ENCODE data around the gene MOB2. TPM values are rescaled to one million over a fixed set of nuclear protein-coding genes. Genes with fewer than 3 reads are reported as not detected.

Gene MOB2
- total RNA-seq, 2 experiments from 2014 or later: 34.1 to 34.7 TPM

DNA sequence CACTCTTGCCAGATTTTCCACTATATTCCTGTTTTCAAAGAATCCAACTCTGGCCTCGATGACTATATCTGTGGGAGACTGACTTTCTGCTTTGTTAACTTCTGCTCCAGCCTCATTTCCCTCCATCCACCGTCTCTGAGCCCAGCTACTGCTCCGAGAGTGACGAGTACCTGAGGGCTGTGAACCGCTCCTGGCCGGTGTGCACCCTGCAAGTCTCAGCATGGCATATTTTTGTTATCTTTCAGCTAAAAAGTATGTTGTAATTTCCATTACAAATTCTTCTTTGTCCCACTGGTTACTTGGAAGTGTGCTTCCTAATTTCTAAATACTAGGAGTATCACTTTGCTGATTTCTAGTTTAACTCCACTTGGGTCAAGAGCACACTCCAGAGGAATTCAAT, 36.5 kb upstream of the MOB2 start:
- H3K4me3 Mint-ChIP-seq: no peak overlapping the region
- ATAC-seq (no peak), DNase-seq (no peak)
- CTCF ChIA-PET: no interaction called here
- no peaks in the 10 kb centered on the region for H3K27me3 Mint-ChIP-seq
- H3K27ac Mint-ChIP-seq: no peak overlapping the region
- H3K4me1 Mint-ChIP-seq: no peaks in the 10 kb centered on the region
- no peaks in the 10 kb centered on the region for H3K36me3 Mint-ChIP-seq
- no peaks in the 10 kb centered on the region for H3K9me3 Mint-ChIP-seq (ENCODE audit: low read depth)

DNA sequence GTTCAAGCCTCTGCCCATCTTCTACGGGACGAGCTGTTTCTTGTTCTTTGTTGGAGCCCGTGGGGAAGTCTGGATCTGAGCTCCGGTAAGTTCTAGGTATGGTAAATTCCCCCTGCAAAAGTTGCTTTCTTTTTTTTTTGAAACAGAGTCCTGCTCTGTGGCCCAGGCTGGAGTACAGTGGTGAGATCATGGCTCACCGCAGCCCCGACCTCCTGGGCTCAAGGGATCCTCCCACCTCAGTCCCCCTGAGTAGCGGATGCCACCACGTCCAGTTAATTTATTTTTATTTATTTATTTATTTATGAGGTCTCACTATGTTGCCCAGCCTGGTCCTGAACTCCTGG, 35.5 kb upstream of the MOB2 start:
- ATAC-seq (no peak), DNase-seq (no peak)
- Mint-ChIP-seq H3K4me3 (no peak overlapping the region), H3K4me1 (no peaks in the 10 kb centered on the region), H3K27me3 (no peaks in the 10 kb centered on the region), H3K9me3 (ENCODE audit: low read depth) (no peaks in the 10 kb centered on the region), H3K27ac (no peak overlapping the region), H3K36me3 (no peaks in the 10 kb centered on the region)
- CTCF ChIA-PET: no interaction called here

DNA sequence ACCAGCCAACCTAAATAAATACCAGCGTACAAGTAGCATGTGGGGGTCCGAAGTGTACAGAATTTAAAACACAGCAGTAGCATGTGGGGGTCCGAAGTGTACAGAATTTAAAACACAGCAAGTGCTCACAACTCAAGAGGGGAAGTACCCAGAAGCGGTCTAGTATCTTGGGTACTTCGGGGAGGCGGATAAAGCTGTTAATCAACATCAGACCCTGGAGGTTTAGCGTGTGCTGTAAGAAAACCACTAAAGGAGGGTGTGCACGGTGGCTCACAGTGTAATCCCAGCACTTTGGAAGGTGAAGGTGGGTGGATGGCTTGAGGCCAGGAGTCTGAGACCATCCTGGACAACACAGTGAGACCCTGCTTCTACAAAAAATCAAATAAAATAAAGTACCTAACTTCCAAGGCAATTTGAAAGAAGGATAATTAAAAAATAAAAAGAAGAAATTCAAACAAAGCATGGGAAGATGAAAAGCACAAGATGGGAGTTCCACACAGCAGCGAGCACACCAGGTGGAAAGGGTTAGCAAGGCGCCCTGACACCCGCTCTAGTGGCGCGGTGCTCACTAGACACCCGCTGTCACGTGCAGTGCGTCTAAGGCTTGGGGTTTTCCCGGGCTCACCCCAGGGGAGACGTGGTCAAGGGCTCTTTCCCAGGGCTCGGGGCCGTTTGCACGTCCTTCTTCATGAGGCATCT, 35.0 kb upstream of the MOB2 start:
- ATAC-seq (no peak), DNase-seq (no peak)
- H3K27me3 Mint-ChIP-seq: no peaks in the 10 kb centered on the region
- H3K4me1 Mint-ChIP-seq: no peaks in the 10 kb centered on the region
- H3K36me3 Mint-ChIP-seq: no peaks in the 10 kb centered on the region
- H3K27ac Mint-ChIP-seq: no peak overlapping the region
- no peaks in the 10 kb centered on the region for H3K9me3 Mint-ChIP-seq (ENCODE audit: low read depth)
- CTCF ChIA-PET: no interaction called here
- H3K4me3 Mint-ChIP-seq: no peak overlapping the region

DNA sequence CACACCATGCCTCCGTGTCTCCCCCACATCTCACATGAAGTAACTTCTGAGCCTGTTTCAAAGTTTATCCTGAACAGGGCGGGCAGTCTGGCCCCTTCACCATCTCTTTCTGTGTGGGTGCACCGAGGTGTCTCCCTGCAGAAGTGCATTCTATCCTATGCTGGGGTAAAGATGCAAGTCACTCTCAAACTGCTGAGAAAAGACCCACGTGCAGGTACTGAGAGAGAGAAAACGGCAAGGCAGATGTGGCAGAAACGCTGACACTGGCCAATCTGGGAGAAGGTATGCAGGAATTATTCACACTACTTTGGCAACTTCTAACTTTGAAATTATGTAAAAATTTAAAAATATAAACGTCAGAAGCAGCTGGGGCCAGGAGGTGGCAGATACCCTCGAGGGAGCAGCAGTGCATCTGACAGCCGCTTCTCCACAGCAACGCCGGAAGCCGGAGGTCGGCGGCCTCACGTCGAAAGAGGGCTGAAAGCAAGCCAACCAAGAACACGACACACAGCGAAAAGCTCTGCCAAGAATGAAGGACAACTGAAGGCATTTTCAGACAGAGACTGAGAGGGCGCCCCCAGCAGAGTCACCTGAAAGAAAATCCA, 34.2 kb upstream of the MOB2 start:
- Mint-ChIP-seq H3K4me3 (no peak overlapping the region), H3K27me3 (no peaks in the 10 kb centered on the region), H3K36me3 (no peaks in the 10 kb centered on the region), H3K4me1 (peaks cover 1% of the 10 kb centered on the region), H3K27ac (no peak overlapping the region), H3K9me3 (ENCODE audit: low read depth) (no peaks in the 10 kb centered on the region)
- DNase-seq (no peak), ATAC-seq (no peak)
- CTCF ChIA-PET: no interaction called here

DNA sequence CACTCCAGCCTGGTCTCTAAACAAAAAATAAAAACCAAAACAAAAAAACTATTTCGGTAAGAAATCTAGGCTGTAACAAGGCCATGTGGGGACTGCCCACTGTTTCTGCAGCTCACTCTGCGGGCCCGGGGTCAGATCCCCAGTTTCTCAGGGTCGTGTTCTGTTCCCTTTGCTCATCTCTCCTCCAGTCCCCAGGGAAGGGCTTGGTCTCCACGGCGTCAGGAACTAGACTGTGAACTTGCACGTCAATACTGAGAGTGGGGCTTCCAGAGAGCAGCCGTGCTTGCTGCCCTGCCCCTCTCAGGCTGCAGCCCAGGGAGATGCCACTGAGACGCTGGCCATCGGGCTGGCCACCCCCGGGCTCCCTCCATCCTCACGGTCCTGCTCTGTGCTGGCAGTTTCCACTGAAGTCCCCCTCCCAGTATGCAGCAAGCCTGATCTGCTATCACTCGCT, 33.7 kb upstream of the MOB2 start:
- Mint-ChIP-seq H3K9me3 (ENCODE audit: low read depth) (no peaks in the 10 kb centered on the region), H3K27me3 (no peaks in the 10 kb centered on the region), H3K4me1 (peaks cover 3% of the 10 kb centered on the region), H3K36me3 (no peaks in the 10 kb centered on the region), H3K4me3 (no peak overlapping the region), H3K27ac (no peak overlapping the region)
- ATAC-seq (no peak), DNase-seq (no peak)
- CTCF ChIA-PET: no interaction called here

DNA sequence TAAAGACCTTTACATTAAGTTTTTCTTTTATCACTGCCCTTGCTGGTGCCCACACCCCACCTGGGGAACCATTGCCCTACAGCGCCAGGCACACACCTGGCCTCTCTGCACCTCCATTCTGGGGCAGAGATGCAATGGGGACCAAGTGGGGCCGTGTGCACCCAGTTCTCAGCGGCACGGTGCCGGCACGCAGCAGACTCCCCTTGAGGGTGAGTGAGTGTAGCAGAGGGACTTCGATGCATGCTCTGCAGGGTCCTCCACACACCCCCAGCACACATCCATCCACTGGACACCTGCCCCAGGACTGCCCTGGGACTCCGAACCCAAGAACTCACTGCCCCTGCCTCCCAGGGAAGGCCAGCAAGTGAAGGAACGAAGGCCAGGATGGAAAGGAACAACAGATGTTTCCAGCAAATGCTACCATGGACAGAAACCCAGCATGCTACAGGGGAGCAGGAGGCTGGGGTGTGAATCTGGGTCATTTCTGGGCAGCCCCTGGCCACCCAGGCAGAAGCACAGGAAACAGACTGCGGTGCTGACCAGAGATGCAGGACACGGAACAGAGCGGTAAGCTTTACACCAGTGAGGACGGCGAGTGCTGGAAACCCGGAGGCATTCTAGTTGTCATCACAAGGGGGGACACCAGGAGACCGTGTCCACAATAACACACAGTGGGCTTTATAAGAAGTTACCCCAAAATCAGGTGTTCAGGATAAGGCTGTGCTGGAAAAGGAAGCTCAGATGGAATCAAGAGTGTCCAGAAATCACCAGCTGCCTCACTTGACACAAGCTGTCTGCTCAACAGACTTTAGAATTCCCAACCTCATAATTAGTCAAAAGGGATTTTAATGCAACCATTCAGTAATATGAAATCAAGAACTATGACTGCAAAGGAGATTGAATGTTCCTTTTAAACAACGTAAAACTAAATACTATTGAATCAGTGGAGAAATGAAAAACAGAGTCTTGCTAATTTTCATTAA, 32.7 kb upstream of the MOB2 start:
- Mint-ChIP-seq H3K9me3 (ENCODE audit: low read depth) (no peaks in the 10 kb centered on the region), H3K4me3 (no peak overlapping the region), H3K27me3 (no peaks in the 10 kb centered on the region), H3K36me3 (peaks cover under 1% of the 10 kb centered on the region), H3K27ac (no peak overlapping the region), H3K4me1 (peaks cover 4% of the 10 kb centered on the region)
- no peak for DNase-seq
- CTCF ChIA-PET: no interaction called here
- no peak for ATAC-seq

DNA sequence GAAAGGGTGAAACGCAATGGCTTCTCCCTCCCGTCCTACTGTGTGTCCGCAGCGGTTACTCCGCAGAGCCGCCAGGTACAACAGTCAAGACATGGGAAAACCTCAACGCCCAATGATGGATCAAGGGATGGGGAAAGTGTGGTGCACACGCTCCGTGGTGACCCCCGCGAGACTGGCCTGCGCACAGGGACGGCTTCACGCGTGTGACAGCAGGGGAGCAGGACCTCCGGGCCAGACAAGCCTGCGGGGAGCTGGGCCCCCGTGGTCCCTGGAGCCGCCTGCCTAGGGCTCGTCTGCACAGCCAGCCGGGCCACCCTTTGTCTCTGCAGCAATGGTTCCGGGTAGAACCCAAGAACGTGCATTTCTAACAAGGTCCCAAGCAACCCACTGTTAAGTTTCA, 31.7 kb upstream of the MOB2 start:
- H3K36me3 Mint-ChIP-seq: peaks cover 1% of the 10 kb centered on the region
- ATAC-seq (no peak), DNase-seq (no peak)
- no peak overlapping the region for H3K4me3 Mint-ChIP-seq
- no peaks in the 10 kb centered on the region for H3K27me3 Mint-ChIP-seq
- no peaks in the 10 kb centered on the region for H3K9me3 Mint-ChIP-seq (ENCODE audit: low read depth)
- CTCF ChIA-PET: no interaction called here
- no peak overlapping the region for H3K27ac Mint-ChIP-seq
- H3K4me1 Mint-ChIP-seq: peaks cover 8% of the 10 kb centered on the region

DNA sequence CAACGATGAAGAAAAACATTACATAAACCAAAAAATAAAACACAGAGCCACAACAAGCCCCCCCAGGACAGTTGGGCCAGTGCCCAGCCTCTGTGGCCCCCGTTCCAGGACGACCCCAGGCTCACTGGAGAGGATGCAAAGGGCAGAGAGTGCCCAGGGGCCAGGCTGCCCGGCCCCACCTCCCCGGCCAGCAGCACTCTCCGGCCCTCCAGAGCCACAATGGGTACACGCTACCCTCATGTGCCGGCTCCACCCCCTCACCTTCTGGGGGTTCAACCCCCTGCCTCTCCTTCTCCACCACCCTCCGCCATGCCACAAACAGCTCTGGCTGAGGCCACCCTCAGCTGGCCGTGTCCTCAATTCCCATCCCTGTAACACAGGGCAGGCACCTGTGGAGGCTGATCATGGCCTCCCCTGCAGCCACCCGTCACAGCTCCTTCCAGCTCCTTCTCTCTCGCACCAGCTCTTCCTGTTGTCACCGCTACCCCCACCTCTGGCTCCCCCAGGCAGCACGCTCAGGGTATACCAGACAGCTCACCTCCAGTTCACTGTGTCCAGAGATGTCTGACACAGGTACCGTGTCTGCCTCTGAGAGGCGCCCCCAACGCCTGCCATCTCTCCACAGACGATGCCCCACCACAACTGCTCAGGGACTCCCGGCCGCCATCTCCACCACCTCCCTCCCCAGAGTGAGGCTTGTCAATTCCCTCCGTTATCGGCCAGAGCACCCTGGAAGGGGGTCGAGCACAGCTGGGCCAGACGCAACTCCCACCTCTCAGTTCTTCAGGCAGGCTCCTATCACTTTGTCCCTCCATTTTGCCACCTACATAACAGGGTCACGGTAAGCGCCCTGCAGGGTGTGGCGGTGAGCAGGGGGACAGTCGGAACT, 30.8 kb upstream of the MOB2 start:
- ATAC-seq (no peak), DNase-seq (no peak)
- Mint-ChIP-seq H3K27ac (no peak overlapping the region), H3K9me3 (ENCODE audit: low read depth) (no peaks in the 10 kb centered on the region), H3K4me3 (no peak overlapping the region), H3K27me3 (no peaks in the 10 kb centered on the region), H3K36me3 (peaks cover 1% of the 10 kb centered on the region), H3K4me1 (peaks cover 8% of the 10 kb centered on the region)
- CTCF ChIA-PET: no interaction called here

DNA sequence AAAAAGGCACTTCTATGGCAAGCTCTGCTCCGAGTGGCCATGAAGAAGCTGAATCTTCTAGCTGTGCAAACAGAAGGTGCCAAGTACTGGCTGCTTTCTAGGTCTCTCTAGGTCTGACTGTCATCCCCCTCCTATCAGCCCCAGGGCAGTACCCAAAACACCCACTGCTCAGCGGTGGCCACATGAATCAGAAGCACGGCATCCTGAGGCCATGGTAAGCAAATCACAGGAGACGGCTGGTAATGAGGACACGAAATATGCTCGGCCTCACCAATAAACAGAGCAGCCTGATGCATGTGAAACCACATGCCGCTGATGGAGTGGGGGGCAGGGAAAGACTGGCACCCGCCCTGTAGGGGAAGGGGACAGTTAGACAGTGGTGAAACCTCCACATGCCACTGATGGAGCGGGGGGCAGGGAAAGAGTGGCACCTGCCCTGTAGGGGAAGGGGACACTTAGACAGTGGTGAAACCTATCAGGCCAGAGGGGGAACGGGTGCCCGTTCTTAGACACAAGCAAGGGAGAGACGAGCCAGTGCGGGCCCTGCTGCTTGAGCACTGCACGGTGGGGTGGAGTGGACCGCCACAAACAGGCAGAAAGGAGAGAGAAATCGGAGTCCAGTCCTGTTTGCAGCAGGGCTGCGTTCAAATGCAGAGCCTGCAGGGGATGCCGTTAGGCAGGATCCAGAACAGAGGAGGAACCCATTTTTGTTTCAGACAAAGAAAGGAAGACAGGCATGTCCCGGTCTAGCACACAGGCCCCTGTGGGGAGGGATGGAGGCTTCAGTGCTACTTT, 29.9 kb upstream of the MOB2 start:
- Mint-ChIP-seq H3K36me3 (peaks cover 1% of the 10 kb centered on the region), H3K27me3 (no peaks in the 10 kb centered on the region), H3K27ac (no peak overlapping the region), H3K4me3 (no peak overlapping the region), H3K9me3 (ENCODE audit: low read depth) (no peaks in the 10 kb centered on the region), H3K4me1 (peaks cover 8% of the 10 kb centered on the region)
- DNase-seq (no peak), ATAC-seq (no peak)
- CTCF ChIA-PET: interaction anchor here (1.4 to 2.2 kb wide), 3 partner anchors 58 to 253 kb away, joined by 3 to 13 read pairs (median 6); no protein-coding TSS in a partner anchor

DNA sequence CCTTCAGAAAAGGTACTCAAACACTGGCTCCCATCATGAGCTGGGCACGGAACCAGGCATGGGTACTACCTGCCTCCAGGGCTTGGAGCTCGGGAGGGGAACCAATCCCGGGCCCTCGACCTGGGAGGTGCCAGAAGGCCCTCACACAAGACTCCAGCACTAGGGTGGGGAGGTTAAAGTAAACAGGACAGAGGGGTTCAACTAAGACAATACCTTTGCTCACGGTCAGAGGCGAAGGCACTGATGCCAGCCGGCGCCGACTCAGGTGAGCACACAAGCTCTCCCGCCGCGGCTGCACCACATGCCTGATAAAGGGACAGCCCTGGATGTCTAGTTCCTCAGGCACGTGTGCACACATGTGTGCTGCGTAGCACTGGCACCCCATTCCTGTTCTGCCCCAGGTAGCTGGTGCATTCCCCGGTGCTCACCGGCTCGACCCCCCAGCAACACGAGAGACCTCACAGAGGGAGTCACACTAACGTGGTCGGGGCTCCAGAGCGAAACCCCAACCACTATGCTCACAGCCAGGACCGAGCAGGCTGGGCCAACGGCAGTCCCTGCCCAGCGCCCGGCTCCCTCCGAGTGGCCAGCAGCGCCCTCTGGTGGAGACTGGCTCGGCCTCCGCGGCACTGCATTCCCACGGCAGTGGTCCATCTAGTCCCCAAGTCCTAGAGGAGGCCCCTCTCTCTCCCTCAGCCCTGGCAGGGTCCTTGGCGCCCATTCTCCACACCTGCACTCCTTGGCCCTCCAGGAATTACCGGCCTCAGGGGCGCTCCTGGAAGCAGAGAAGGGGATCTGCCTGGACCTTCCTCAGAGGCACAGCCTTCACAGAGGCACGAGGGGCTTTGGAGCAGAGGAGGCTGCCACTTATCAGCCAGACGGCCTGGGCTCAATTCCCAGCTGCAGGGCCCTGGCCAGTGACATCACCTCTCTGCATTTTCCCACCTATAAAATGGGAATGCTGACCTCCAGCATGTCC, 28.8 kb upstream of the MOB2 start:
- Mint-ChIP-seq H3K9me3 (ENCODE audit: low read depth) (no peaks in the 10 kb centered on the region), H3K36me3 (peaks cover 1% of the 10 kb centered on the region), H3K27me3 (no peaks in the 10 kb centered on the region), H3K4me3 (no peak overlapping the region), H3K27ac (no peak overlapping the region), H3K4me1 (peaks cover 8% of the 10 kb centered on the region)
- CTCF ChIA-PET: interaction anchor here (0.6 to 2.2 kb wide), 11 partner anchors 10 to 659 kb away, joined by 3 to 13 read pairs (median 4); no protein-coding TSS in a partner anchor
- ATAC-seq (peak; percentile 72), DNase-seq (peak; percentile 71)

DNA sequence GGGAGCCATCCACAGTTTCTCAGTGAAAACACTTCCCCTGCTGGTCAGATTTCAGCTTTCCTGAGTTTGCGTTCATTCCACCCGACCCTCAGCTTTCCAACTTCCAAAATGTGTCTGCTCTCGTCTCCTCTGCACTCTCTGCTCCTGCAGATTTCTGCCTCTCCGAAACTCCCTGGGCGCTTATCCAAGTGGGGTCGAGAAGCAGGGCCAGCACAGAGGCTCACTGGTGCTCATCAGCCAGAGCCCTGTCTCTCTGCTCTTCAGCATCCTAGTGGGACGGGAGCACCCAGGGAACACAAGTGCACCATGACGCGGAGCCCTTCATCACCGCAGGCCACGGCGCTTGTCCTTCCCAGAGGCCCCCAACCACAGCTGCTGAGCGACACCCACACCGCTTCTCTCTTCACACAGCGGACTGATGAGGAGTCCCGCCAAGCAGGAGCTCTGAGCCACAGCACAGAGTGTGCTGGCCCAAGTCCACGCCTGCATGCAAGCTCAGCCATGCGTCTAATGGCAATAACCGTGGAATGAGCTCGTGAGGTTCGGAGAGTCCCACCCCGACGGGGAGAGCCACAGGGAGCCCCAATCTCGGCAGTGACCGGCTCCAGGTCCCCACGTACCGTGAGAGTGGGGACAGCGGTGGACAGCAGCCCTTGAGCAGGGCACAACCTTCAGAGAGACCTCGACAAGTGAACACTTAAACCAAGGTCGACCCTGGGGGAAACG, 27.9 kb upstream of the MOB2 start:
- H3K36me3 Mint-ChIP-seq: peaks cover 1% of the 10 kb centered on the region
- no peak for ATAC-seq
- H3K9me3 Mint-ChIP-seq (ENCODE audit: low read depth): no peaks in the 10 kb centered on the region
- CTCF ChIA-PET: interaction anchor here (0.6 to 2.2 kb wide), 10 partner anchors 11 to 658 kb away, joined by 3 to 13 read pairs (median 4); no protein-coding TSS in a partner anchor
- DNase-seq: no peak
- no peak overlapping the region for H3K27ac Mint-ChIP-seq
- no peaks in the 10 kb centered on the region for H3K27me3 Mint-ChIP-seq
- H3K4me3 Mint-ChIP-seq: no peak overlapping the region
- H3K4me1 Mint-ChIP-seq: peaks cover 8% of the 10 kb centered on the region
